H1 (cell line): ENCODE results near the gene SLC30A3. TPM values are rescaled to one million over a fixed set of nuclear protein-coding genes. Genes with fewer than 3 reads are reported as not detected.

Source experiments
- CTCF ChIA-PET: fragments of 300-600 bp; sonication (Branson Sonifier 250); formaldehyde crosslinking; loops from one replicate; lab custom pipeline; 2021; ENCODE audit not compliant: partially characterized antibody; lab: Charles Lee
- POLR2A ChIA-PET: fragments of 300-600 bp; sonication (Branson Sonifier 250); formaldehyde crosslinking; loops from one replicate; lab custom pipeline; 2021; ENCODE audit warnings: inconsistent platforms; ENCODE audit not compliant: partially characterized antibody; lab: Charles Lee
- DNase-seq, 2 experiments: peaks; one replicate each; pipeline versions ENCODE4 v3.0.0 to v3.0.0-alpha.2; 2010 to 2022; ENCODE audit warnings: low spot score in 2 of 2, low read depth in 1 of 2, mixed read lengths in 1 of 2
- FAIRE-seq: peaks from 2 replicates; lab custom pipeline; 2011; peaks lifted over from hg19 to GRCh38; lab: Jason Lieb, UNC
- H2AFZ ChIP-seq: 2 replicates; pipeline ENCODE4 v1.8.1; 2012; ENCODE audit warnings: low read length, inconsistent platforms
- H2AK5ac ChIP-seq: 2 replicates; pipeline ENCODE4 v1.6.1; 2013; ENCODE audit warnings: low read depth, low read length
- H2BK120ac ChIP-seq: replicated peaks from 2 replicates; pipeline ENCODE3; 2013; ENCODE audit warnings: low read depth, low read length, inconsistent platforms
- H2BK12ac ChIP-seq: 2 replicates; pipeline ENCODE4 v1.6.1; 2013; ENCODE audit warnings: low read depth, low read length
- H2BK15ac ChIP-seq: 2 replicates; pipeline ENCODE4 v1.6.1; 2013; ENCODE audit warnings: low read length
- H2BK20ac ChIP-seq: 2 replicates; pipeline ENCODE4 v1.6.1; 2013; ENCODE audit warnings: low read length
- H2BK5ac ChIP-seq: 2 replicates; pipeline ENCODE4 v1.6.1; 2013; ENCODE audit warnings: low read depth, low read length
- H3K14ac ChIP-seq: 2 replicates; pipeline ENCODE4 v1.6.1; 2013; ENCODE audit warnings: inconsistent platforms; ENCODE audit not compliant: insufficient read length
- H3K18ac ChIP-seq: 2 replicates; pipeline ENCODE4 v1.6.1; 2013; ENCODE audit warnings: low read length; ENCODE audit errors: extremely low read depth
- H3K23ac ChIP-seq: 2 replicates; pipeline ENCODE4 v1.6.1; 2013; ENCODE audit warnings: inconsistent platforms; ENCODE audit not compliant: insufficient read length
- H3K23me2 ChIP-seq: 2 replicates; pipeline ENCODE4 v1.6.1; 2013; ENCODE audit warnings: low read depth, low read length
- H3K27ac ChIP-seq: 2 replicates; pipeline ENCODE4 v1.6.1; 2011; ENCODE audit warnings: low read depth, low read length, inconsistent platforms
- H3K27me3 ChIP-seq, 4 experiments: replicated peaks in 1 of 4; 1 replicate in 1 of 4; 2 replicates in 3 of 4; pipeline versions ENCODE4 v1.6.1 to v1.8.1; 2011 to 2013; ENCODE audit warnings: low read length in 3 of 4, mild to moderate bottlenecking in 3 of 4, inconsistent platforms in 2 of 4, mixed read lengths in 2 of 4, moderate library complexity in 1 of 4; ENCODE audit not compliant: control insufficient read depth in 3 of 4, insufficient read depth in 3 of 4; ENCODE audit errors: extremely low read depth in 1 of 4
- H3K36me3 ChIP-seq, 4 experiments: 2 replicates each; pipeline versions ENCODE4 v1.6.1 to v1.8.1; 2011 to 2013; ENCODE audit warnings: mild to moderate bottlenecking in 4 of 4, low read length in 3 of 4, moderate library complexity in 2 of 4, control low read depth in 1 of 4, inconsistent platforms in 1 of 4; ENCODE audit not compliant: insufficient read depth in 4 of 4, control insufficient read depth in 2 of 4
- H3K4ac ChIP-seq: replicated peaks from 2 replicates; pipeline ENCODE3; 2013; ENCODE audit warnings: low read length, low read depth, mixed read lengths, inconsistent platforms; ENCODE audit not compliant: insufficient read length
- H3K4me1 ChIP-seq, 4 experiments: replicated peaks in 1 of 4; 1 replicate in 1 of 4; 2 replicates in 3 of 4; pipeline versions ENCODE4 v1.6.1 to v1.8.1; 2011 to 2013; ENCODE audit warnings: low read length in 3 of 4, inconsistent platforms in 2 of 4, mixed read lengths in 1 of 4; ENCODE audit not compliant: insufficient read depth in 4 of 4, control insufficient read depth in 3 of 4
- H3K4me2 ChIP-seq, 2 experiments: 2 replicates each; pipeline versions ENCODE4 v1.6.1 to v1.8.1; 2011 to 2013; ENCODE audit warnings: low read depth in 2 of 2, low read length in 2 of 2, control low read depth in 1 of 2, inconsistent platforms in 1 of 2, mild to moderate bottlenecking in 1 of 2; ENCODE audit not compliant: insufficient read depth in 1 of 2
- H3K4me3 ChIP-seq, 4 experiments: fragments of 200-600, 300-600 bp in 1 of 4; sonication (generic), shearing (Covaris generic), sonication (Bioruptor Twin) in 1 of 4; 2 replicates each; pipeline versions ENCODE4 v1.5.1 to v1.8.1; 2011 to 2016; ENCODE audit warnings: low read length in 4 of 4, low read depth in 3 of 4, control low read depth in 2 of 4, inconsistent platforms in 2 of 4, mild to moderate bottlenecking in 2 of 4, mixed read lengths in 1 of 4, moderate library complexity in 1 of 4; ENCODE audit not compliant: insufficient read depth in 2 of 4; ENCODE audit errors: extremely low read depth in 1 of 4
- H3K56ac ChIP-seq: replicated peaks from 2 replicates; pipeline ENCODE3; 2013; ENCODE audit warnings: low read depth, mild to moderate bottlenecking, mixed read lengths, low read length, inconsistent platforms; ENCODE audit not compliant: insufficient read length
- H3K79me1 ChIP-seq: 2 replicates; pipeline ENCODE4 v1.6.1; 2013; ENCODE audit warnings: low read depth, low read length, control low read depth
- H3K79me2 ChIP-seq, 2 experiments: 2 replicates each; pipeline versions ENCODE4 v1.6.1 to v1.8.1; 2012 to 2013; ENCODE audit warnings: low read length in 2 of 2, mild to moderate bottlenecking in 2 of 2, inconsistent platforms in 1 of 2; ENCODE audit not compliant: insufficient read depth in 2 of 2, control insufficient read depth in 1 of 2
- H3K9ac ChIP-seq, 4 experiments: replicated peaks in 1 of 4; 1 replicate in 1 of 4; 2 replicates in 3 of 4; pipeline versions ENCODE4 v1.6.1 to v1.8.1; 2011 to 2013; ENCODE audit warnings: low read depth in 3 of 4, low read length in 3 of 4, control low read depth in 2 of 4, mild to moderate bottlenecking in 2 of 4, moderate library complexity in 2 of 4, inconsistent platforms in 1 of 4; ENCODE audit errors: extremely low read depth in 1 of 4
- H3K9me3 ChIP-seq, 2 experiments: 2 replicates each; pipeline versions ENCODE4 v1.6.1 to v1.8.1; 2012 to 2013; ENCODE audit warnings: mild to moderate bottlenecking in 2 of 2, moderate library complexity in 2 of 2, control low read depth in 1 of 2, inconsistent platforms in 1 of 2, low read depth in 1 of 2, low read length in 1 of 2, mixed read lengths in 1 of 2; ENCODE audit not compliant: insufficient read depth in 2 of 2
- H4K20me1 ChIP-seq, 2 experiments: replicated peaks in 1 of 2; 2 replicates each; pipeline versions ENCODE3 to v1.8.1; 2011 to 2013; ENCODE audit warnings: inconsistent platforms in 2 of 2, low read length in 2 of 2, mild to moderate bottlenecking in 1 of 2; ENCODE audit not compliant: insufficient read depth in 2 of 2, control insufficient read depth in 1 of 2
- H4K5ac ChIP-seq: 2 replicates; pipeline ENCODE4 v1.6.1; 2013; ENCODE audit warnings: low read length, low read depth, mixed read lengths, inconsistent platforms; ENCODE audit not compliant: insufficient read length
- H4K8ac ChIP-seq: 2 replicates; pipeline ENCODE4 v1.8.0; 2013; ENCODE audit warnings: mild to moderate bottlenecking, moderate library complexity, low read length, inconsistent platforms; ENCODE audit not compliant: insufficient read depth; ENCODE audit errors: extremely low read depth
- H4K91ac ChIP-seq: replicated peaks from 2 replicates; pipeline ENCODE3; 2013; ENCODE audit warnings: low read length, mixed read lengths, inconsistent platforms; ENCODE audit not compliant: insufficient read length
- CTCF ChIP-seq, 3 experiments: IDR thresholded peaks; 1 replicate in 2 of 3; 2 replicates in 1 of 3; pipeline versions ENCODE4 v1.5.1 to v1.6.1; 2011; ENCODE audit warnings: low read length in 3 of 3, mild to moderate bottlenecking in 3 of 3, inconsistent platforms in 2 of 3, low read depth in 1 of 3, moderate library complexity in 1 of 3; ENCODE audit not compliant: insufficient read depth in 1 of 3; ENCODE audit errors: control extremely low read depth in 1 of 3
- JUN ChIP-seq: IDR thresholded peaks from 2 replicates; pipeline ENCODE4 v1.6.1; 2011; ENCODE audit warnings: low read depth, mild to moderate bottlenecking, improper control_type of control experiment, low read length
- NANOG ChIP-seq: IDR thresholded peaks from 2 replicates; pipeline ENCODE4 v1.6.1; 2011; ENCODE audit warnings: low read length, low read depth, mild to moderate bottlenecking, inconsistent platforms; ENCODE audit not compliant: insufficient read depth, poor library complexity, severe bottlenecking
- POLR2AphosphoS5 ChIP-seq: IDR thresholded peaks from 2 replicates; pipeline ENCODE4 v1.6.1; 2011; ENCODE audit warnings: low read depth, low read length
- POU5F1 ChIP-seq: IDR thresholded peaks from 2 replicates; pipeline ENCODE4 v1.6.1; 2011; ENCODE audit warnings: low read depth, mild to moderate bottlenecking, low read length, moderate library complexity
- SAP30 ChIP-seq: fragments of 300-600 bp; sonication (generic); IDR thresholded peaks from 2 replicates; pipeline ENCODE4 v1.7.1; 2012; ENCODE audit warnings: low read length, moderate library complexity, mild to moderate bottlenecking, inconsistent platforms; ENCODE audit not compliant: insufficient read depth, insufficient replicate concordance
- SIN3A ChIP-seq, 2 experiments: IDR thresholded peaks in 1 of 2; conservative IDR thresholded peaks in 1 of 2; 2 replicates each; pipeline ENCODE4 v1.6.1; 2011 to 2012; ENCODE audit warnings: low read length in 2 of 2, improper control_type of control experiment in 1 of 2, low read depth in 1 of 2, mild to moderate bottlenecking in 1 of 2
- SP2 ChIP-seq: IDR thresholded peaks from 2 replicates; pipeline ENCODE4 v1.6.1; 2012; ENCODE audit warnings: mild to moderate bottlenecking, low read length, inconsistent platforms
- TAF7 ChIP-seq: optimal IDR thresholded peaks from 2 replicates; pipeline ENCODE3; 2011; ENCODE audit warnings: low read depth, mild to moderate bottlenecking, inconsistent platforms, low read length, moderate library complexity, borderline replicate concordance
- TCF12 ChIP-seq: IDR thresholded peaks from 2 replicates; pipeline ENCODE4 v1.6.1; 2011; ENCODE audit warnings: low read depth, mild to moderate bottlenecking, low read length
- WGBS, 2 experiments: shearing (Covaris generic) in 1 of 2; methylation state at CpG; one replicate each; pipeline versions ENCODE4 v1.1.6 to v1.1.7; 2013 to 2015; ENCODE audit warnings: low lambda C conversion rate in 2 of 2, mixed read lengths in 2 of 2, inconsistent platforms in 1 of 2, low coverage in 1 of 2, missing lambda C conversion rate in 1 of 2; ENCODE audit not compliant: insufficient replicate concordance in 2 of 2, insufficient coverage in 1 of 2, insufficient read length in 1 of 2; ENCODE audit errors: extremely low coverage in 1 of 2, missing lambda C conversion rate in 1 of 2; 5-methylcytosine and 5-hydroxymethylcytosine counted together
- polyA plus RNA-seq, 7 experiments: library from polyadenylated mRNA; depleted of rRNA in 3 of 7; stranded (reverse) in 5 of 7; unstranded in 2 of 7; fragments of >200 nt in 5 of 7; fragments of 200-250 nt in 2 of 7; gene quantifications; 1 replicate in 5 of 7; 2 replicates in 1 of 7; 4 replicates in 1 of 7; pipeline versions ENCODE4 v1.2.1 to v1.2.3, GENCODE V29; 2011 to 2013; ENCODE audit warnings: missing spikeins in 2 of 7, mixed read lengths in 2 of 7
- total RNA-seq: library from RNA; stranded (reverse); fragmentation: NEBNext Ultra II Directional; extraction: Animal tissue kit (Norgen Biotek cat#: 25700); gene quantifications from 2 replicates; pipeline ENCODE4 v1.2.1, GENCODE V29; 2021

Gene SLC30A3
- total and polyA plus RNA-seq, 2 of the 8 experiments (the other 6 are each of a cell fraction or from before 2014, with no cell fraction given), result 15.2 to 30.7 TPM

- ChIA-PET POLR2A (interaction anchor here (0.7 to 29.6 kb wide), 7 partner anchors 9 to 124 kb away, joined by 3 to 835 read pairs (median 5); partner anchors contain the start of genes CAD and MPV17), CTCF (interaction anchor here (1.0 to 1.7 kb wide), 7 partner anchors 9 to 67 kb away, joined by 3 to 10 read pairs (median 4); no protein-coding TSS in a partner anchor)
- H2AK5ac ChIP-seq, result no peak overlapping the region
- H3K79me2 ChIP-seq, result 0 out of 4 replicates have a peak, but pooled peaks cover 0 to 3% of the 10 kb centered on the region in 2 experiments
- H3K27ac ChIP-seq, result no peak overlapping the region
- no peak overlapping the region for H2BK5ac ChIP-seq
- no peak overlapping the region for H3K23ac ChIP-seq
- H4K5ac ChIP-seq, result no peak overlapping the region
- 0 out of 7 replicates have a peak overlapping the region, but pooled peaks of 1 of the 4 experiments have one; percentile 10 for H3K9ac ChIP-seq
- no peak overlapping the region for H2BK120ac ChIP-seq
- H4K20me1 ChIP-seq, result peaks cover 2 to 10% of the 10 kb centered on the region in 2 experiments
- H3K27me3 ChIP-seq, result no peaks in the 10 kb centered on the region
- H3K9me3 ChIP-seq, result no peaks in the 10 kb centered on the region
- H4K8ac ChIP-seq, result no peak overlapping the region; the same call in 1 of the 2 replicates
- no peak for FAIRE-seq
- peaks cover 48 to 90% (median 77%) of the 10 kb centered on the region in 4 experiments for H3K36me3 ChIP-seq
- H2BK20ac ChIP-seq, result no peak overlapping the region
- H3K4me1 ChIP-seq, result no peaks in the 10 kb centered on the region
- no peak overlapping the region for H3K56ac ChIP-seq
- H3K4ac ChIP-seq, result no peak overlapping the region
- no peak overlapping the region for H3K4me2 ChIP-seq
- no peaks in the 10 kb centered on the region for H3K23me2 ChIP-seq
- H4K91ac ChIP-seq, result no peak overlapping the region
- H3K18ac ChIP-seq, result no peak overlapping the region
- no peak overlapping the region for H3K14ac ChIP-seq
- no peak for DNase-seq
- no peak overlapping the region for H3K4me3 ChIP-seq
- 92% methylated on average over 9 of the region's 9 CpGs; no CpG with 5 or more reads in 1 of the 2 experiments for WGBS, 2 experiments
- no peak overlapping the region for H2AFZ ChIP-seq
- no peak overlapping the region for H2BK15ac ChIP-seq
- no peak overlapping the region for H2BK12ac ChIP-seq
- peaks cover 3% of the 10 kb centered on the region; the same call in 1 of the 2 replicates for H3K79me1 ChIP-seq
- TF ChIP-seq JUN, result no peak
- no peak for TF ChIP-seq SAP30
- no peak for TF ChIP-seq SIN3A (conservative IDR thresholded peaks at IDR 0.05 in 1 of 2, IDR thresholded peaks at IDR 0.05 in 1 of 2; ENCODE audit: low read depth in 1 of 2, low read length in 2 of 2)
- no peak for TF ChIP-seq CTCF (IDR thresholded peaks at IDR 0.05; ENCODE audit: control extremely low read depth in 1 of 3, insufficient read depth in 1 of 3, low read depth in 1 of 3, low read length in 3 of 3)
- TF ChIP-seq TCF12, result no peak
- TF ChIP-seq SP2, result no peak
- no peak for TF ChIP-seq TAF7
- no peak for TF ChIP-seq POU5F1
- TF ChIP-seq POLR2AphosphoS5, result no peak
- no peak for TF ChIP-seq NANOG
These were observed 37.3 kb downstream of the SLC30A3 start for GRCh38 chr2:27225526-27225925.
